Astrocyte (in vitro differentiated cells and primary cell): ENCODE measurements around the gene ERRFI1. TPM values are rescaled to one million over a fixed set of nuclear protein-coding genes. Genes with fewer than 3 reads are reported as not detected.

Experiments
- DNase-seq: peaks from one replicate; pipeline ENCODE4 v3.0.0-alpha.2; 2010; ENCODE audit warnings: low read depth
- FAIRE-seq: peaks from 2 replicates; lab custom pipeline; 2011; peaks lifted over from hg19 to GRCh38; lab: Jason Lieb, UNC
- H2AFZ ChIP-seq: 2 replicates; pipeline ENCODE4 v1.6.0; 2012; ENCODE audit warnings: low read depth, low read length, inconsistent platforms
- H3K27ac ChIP-seq: 2 replicates; pipeline ENCODE4 v1.5.1; 2011; ENCODE audit warnings: low read depth, low read length, inconsistent platforms
- H3K27me3 ChIP-seq: 2 replicates; pipeline ENCODE4 v1.6.0; 2011; ENCODE audit warnings: low read length, inconsistent platforms; ENCODE audit not compliant: insufficient read depth
- H3K36me3 ChIP-seq: 2 replicates; pipeline ENCODE4 v1.5.1; 2011; ENCODE audit warnings: low read length, inconsistent platforms; ENCODE audit not compliant: insufficient read depth
- H3K4me1 ChIP-seq: 2 replicates; pipeline ENCODE4 v1.5.1; 2011; ENCODE audit warnings: low read length, inconsistent platforms; ENCODE audit not compliant: insufficient read depth
- H3K4me2 ChIP-seq: 2 replicates; pipeline ENCODE4 v1.6.0; 2012; ENCODE audit warnings: low read length, inconsistent platforms
- H3K4me3 ChIP-seq: 2 replicates; pipeline ENCODE4 v1.5.1; 2011; ENCODE audit warnings: low read depth, mild to moderate bottlenecking, low read length, inconsistent platforms; ENCODE audit not compliant: insufficient read depth
- H3K79me2 ChIP-seq: 2 replicates; pipeline ENCODE4 v1.6.0; 2012; ENCODE audit warnings: mild to moderate bottlenecking, low read length, inconsistent platforms; ENCODE audit not compliant: insufficient read depth
- H3K9ac ChIP-seq: 2 replicates; pipeline ENCODE4 v1.6.0; 2012; ENCODE audit warnings: mild to moderate bottlenecking, low read length, inconsistent platforms
- H3K9me3 ChIP-seq: 2 replicates; pipeline ENCODE4 v1.5.1; 2012; ENCODE audit warnings: low read depth, mild to moderate bottlenecking, low read length, inconsistent platforms; ENCODE audit not compliant: insufficient read depth
- H4K20me1 ChIP-seq: 2 replicates; pipeline ENCODE4 v1.6.0; 2012; ENCODE audit warnings: low read length, inconsistent platforms; ENCODE audit not compliant: insufficient read depth
- H3K27ac Mint-ChIP-seq: one replicate; pipeline ENCODE4 v1.8.0; 2021; ENCODE audit warnings: mild to moderate bottlenecking, mixed read lengths; ENCODE audit not compliant: unreplicated experiment
- H3K27me3 Mint-ChIP-seq: one replicate; pipeline ENCODE4 v1.8.0; 2021; ENCODE audit warnings: low read depth, mixed read lengths; ENCODE audit not compliant: unreplicated experiment
- H3K36me3 Mint-ChIP-seq: one replicate; pipeline ENCODE4 v1.8.0; 2021; ENCODE audit warnings: low read depth, mixed read lengths; ENCODE audit not compliant: unreplicated experiment
- H3K4me1 Mint-ChIP-seq: one replicate; pipeline ENCODE4 v1.8.0; 2021; ENCODE audit warnings: low read depth, mixed read lengths; ENCODE audit not compliant: unreplicated experiment
- H3K4me3 Mint-ChIP-seq: one replicate; pipeline ENCODE4 v1.8.0; 2021; ENCODE audit warnings: mild to moderate bottlenecking, moderate library complexity, mixed read lengths; ENCODE audit not compliant: unreplicated experiment
- H3K9me3 Mint-ChIP-seq: one replicate; pipeline ENCODE4 v1.8.0; 2021; ENCODE audit warnings: mild to moderate bottlenecking, mixed read lengths; ENCODE audit not compliant: unreplicated experiment
- CTCF ChIP-seq: IDR thresholded peaks from 2 replicates; pipeline ENCODE4 v1.5.1; 2011; ENCODE audit warnings: low read depth, mild to moderate bottlenecking, inconsistent platforms, low read length, moderate library complexity; ENCODE audit not compliant: insufficient read depth
- EZH2 ChIP-seq: IDR thresholded peaks from 2 replicates; pipeline ENCODE4 v1.6.1; 2012; ENCODE audit warnings: mild to moderate bottlenecking, low read length, inconsistent platforms; ENCODE audit not compliant: insufficient read depth
- total RNA-seq: library from RNA; stranded (reverse); gene quantifications from 2 replicates; pipeline ENCODE4 v1.2.1, GENCODE V29; 2021

The ERRFI1 gene
- total RNA-seq, 1 donor from 2014 or later: 81.5 TPM

- Mint-ChIP-seq H3K27me3 (no peaks in the 10 kb centered on the region), H3K27ac (no peak overlapping the region), H3K4me1 (peaks cover 60% of the 10 kb centered on the region), H3K4me3 (peak overlapping the region; percentile 96), H3K9me3 (no peaks in the 10 kb centered on the region), H3K36me3 (peaks cover 4% of the 10 kb centered on the region)
- Histone ChIP-seq H3K27ac (no peak overlapping the region), H3K9ac (peak overlapping the region; percentile 95), H4K20me1 (peaks cover 65% of the 10 kb centered on the region), H3K4me3 (peak overlapping the region; percentile 98), H3K27me3 (no peaks in the 10 kb centered on the region), H3K79me2 (peaks cover 80% of the 10 kb centered on the region), H2AFZ (no peak overlapping the region), H3K9me3 (no peaks in the 10 kb centered on the region), H3K36me3 (no peaks in the 10 kb centered on the region), H3K4me2 (peak overlapping the region; percentile 83), H3K4me1 (peaks cover 73% of the 10 kb centered on the region)
- TF ChIP-seq CTCF (no peak), EZH2 (no peak)
- FAIRE-seq (no peak), DNase-seq (no peak)
These were observed 2.2 kb downstream of the ERRFI1 start for GRCh38 chr1:8023995-8024313.

GRCh38 chr1:8023287-8023994 is 2.7 kb downstream of the ERRFI1 start:
- no peak overlapping the region for H3K27ac ChIP-seq
- peak overlapping the region; percentile 95 for H3K9ac ChIP-seq

GRCh38 chr1:8022395-8023286 is 3.5 kb downstream of the ERRFI1 start:
- Histone ChIP-seq H3K9ac (peak overlapping the region; percentile 95), H3K79me2 (peaks cover 93% of the 10 kb centered on the region), H3K27me3 (no peaks in the 10 kb centered on the region), H3K4me3 (peak overlapping the region; percentile 98), H2AFZ (no peak overlapping the region), H3K4me1 (peaks cover 72% of the 10 kb centered on the region), H4K20me1 (peaks cover 77% of the 10 kb centered on the region), H3K27ac (no peak overlapping the region), H3K36me3 (no peaks in the 10 kb centered on the region), H3K4me2 (peak overlapping the region; percentile 83), H3K9me3 (no peaks in the 10 kb centered on the region)
- peaks cover 62% of the 10 kb centered on the region for H3K4me1 Mint-ChIP-seq
- H3K36me3 Mint-ChIP-seq: peaks cover 4% of the 10 kb centered on the region
- DNase-seq: no peak
- peak overlapping the region; percentile 96 for H3K4me3 Mint-ChIP-seq
- no peaks in the 10 kb centered on the region for H3K27me3 Mint-ChIP-seq
- no peak for FAIRE-seq
- peak overlapping the region; percentile 30 for H3K27ac Mint-ChIP-seq
- TF ChIP-seq CTCF (no peak), EZH2 (no peak)
- no peaks in the 10 kb centered on the region for H3K9me3 Mint-ChIP-seq

More at GRCh38 chr1:8023287-8023994, 2.7 kb downstream of the ERRFI1 start:
- Mint-ChIP-seq H3K27ac (peak overlapping the region; percentile 81), H3K36me3 (peaks cover 4% of the 10 kb centered on the region), H3K4me1 (peaks cover 64% of the 10 kb centered on the region), H3K4me3 (peak overlapping the region; percentile 96), H3K9me3 (no peaks in the 10 kb centered on the region), H3K27me3 (no peaks in the 10 kb centered on the region)
- H3K36me3 ChIP-seq: no peaks in the 10 kb centered on the region
- H3K4me1 ChIP-seq: peaks cover 73% of the 10 kb centered on the region
- no peaks in the 10 kb centered on the region for H3K27me3 ChIP-seq
- H3K4me3 ChIP-seq: peak overlapping the region; percentile 98
- peak overlapping the region; percentile 83 for H3K4me2 ChIP-seq
- no peak for TF ChIP-seq EZH2
- no peak overlapping the region for H2AFZ ChIP-seq
- FAIRE-seq (no peak), DNase-seq (no peak)
- H3K79me2 ChIP-seq: peaks cover 85% of the 10 kb centered on the region
- H3K9me3 ChIP-seq: no peaks in the 10 kb centered on the region
- H4K20me1 ChIP-seq: peaks cover 70% of the 10 kb centered on the region
